Measurements from ENCODE around the gene KCNQ5.

KCNQ5 gene

GRCh38 chr6:72755752-72756151 lies 133.9 kb downstream of the KCNQ5 start:
- H3K4me3 ChIP-seq (ENCODE audit: low read length): no peak overlapping the region
- TF ChIP-seq, protein P1, sequence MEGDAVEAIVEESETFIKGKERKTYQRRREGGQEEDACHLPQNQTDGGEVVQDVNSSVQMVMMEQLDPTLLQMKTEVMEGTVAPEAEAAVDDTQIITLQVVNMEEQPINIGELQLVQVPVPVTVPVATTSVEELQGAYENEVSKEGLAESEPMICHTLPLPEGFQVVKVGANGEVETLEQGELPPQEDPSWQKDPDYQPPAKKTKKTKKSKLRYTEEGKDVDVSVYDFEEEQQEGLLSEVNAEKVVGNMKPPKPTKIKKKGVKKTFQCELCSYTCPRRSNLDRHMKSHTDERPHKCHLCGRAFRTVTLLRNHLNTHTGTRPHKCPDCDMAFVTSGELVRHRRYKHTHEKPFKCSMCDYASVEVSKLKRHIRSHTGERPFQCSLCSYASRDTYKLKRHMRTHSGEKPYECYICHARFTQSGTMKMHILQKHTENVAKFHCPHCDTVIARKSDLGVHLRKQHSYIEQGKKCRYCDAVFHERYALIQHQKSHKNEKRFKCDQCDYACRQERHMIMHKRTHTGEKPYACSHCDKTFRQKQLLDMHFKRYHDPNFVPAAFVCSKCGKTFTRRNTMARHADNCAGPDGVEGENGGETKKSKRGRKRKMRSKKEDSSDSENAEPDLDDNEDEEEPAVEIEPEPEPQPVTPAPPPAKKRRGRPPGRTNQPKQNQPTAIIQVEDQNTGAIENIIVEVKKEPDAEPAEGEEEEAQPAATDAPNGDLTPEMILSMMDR (conservative IDR thresholded peaks at IDR 0.05; ENCODE audit: low read length): no peak
- DNase-seq (ENCODE audit: low read depth): no peak

GRCh38 chr6:72757048-72757447 lies 135.2 kb downstream of the KCNQ5 start:
- TF ChIP-seq, protein P1 (conservative IDR thresholded peaks at IDR 0.05; ENCODE audit: low read length): no peak
- no peak for DNase-seq (ENCODE audit: low read depth)
- H3K4me3 ChIP-seq (ENCODE audit: low read length): no peak overlapping the region

DNA sequence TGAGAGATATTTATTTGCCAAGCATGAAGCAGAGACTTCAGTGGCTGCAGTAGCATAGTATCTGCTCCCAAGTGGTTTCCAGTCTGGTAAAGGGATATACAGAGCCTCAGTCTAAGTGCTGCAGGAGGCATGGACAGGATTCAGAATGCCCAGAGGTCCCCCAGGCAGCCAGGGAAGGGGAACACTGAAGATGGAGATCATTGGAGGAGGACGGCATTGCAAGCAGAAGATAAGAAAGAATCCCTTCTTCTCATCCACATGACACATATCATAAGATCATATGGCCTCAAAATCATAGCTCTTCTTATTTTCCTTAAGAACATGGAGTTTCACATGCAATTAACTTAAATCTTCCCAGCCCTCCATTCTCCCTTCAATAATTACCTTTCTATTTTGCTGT lies 136.1 kb downstream of the KCNQ5 start:
- TF ChIP-seq, protein P1 (conservative IDR thresholded peaks at IDR 0.05; ENCODE audit: low read length): no peak
- no peak for DNase-seq (ENCODE audit: low read depth)
- no peak overlapping the region for H3K4me3 ChIP-seq (ENCODE audit: low read length)

- no peak overlapping the region for H3K4me3 ChIP-seq (ENCODE audit: low read length)
- DNase-seq (ENCODE audit: low read depth): no peak
- TF ChIP-seq, protein P1 (conservative IDR thresholded peaks at IDR 0.05; ENCODE audit: low read length): no peak
Measured at GRCh38 chr6:72758901-72759300, 137.0 kb downstream of the KCNQ5 start.

- no peak overlapping the region for H3K4me3 ChIP-seq (ENCODE audit: low read length)
- TF ChIP-seq, protein P1 (conservative IDR thresholded peaks at IDR 0.05; ENCODE audit: low read length): no peak
- DNase-seq (ENCODE audit: low read depth): no peak
Measured at GRCh38 chr6:72760114-72760793, 138.4 kb downstream of the KCNQ5 start.

DNA sequence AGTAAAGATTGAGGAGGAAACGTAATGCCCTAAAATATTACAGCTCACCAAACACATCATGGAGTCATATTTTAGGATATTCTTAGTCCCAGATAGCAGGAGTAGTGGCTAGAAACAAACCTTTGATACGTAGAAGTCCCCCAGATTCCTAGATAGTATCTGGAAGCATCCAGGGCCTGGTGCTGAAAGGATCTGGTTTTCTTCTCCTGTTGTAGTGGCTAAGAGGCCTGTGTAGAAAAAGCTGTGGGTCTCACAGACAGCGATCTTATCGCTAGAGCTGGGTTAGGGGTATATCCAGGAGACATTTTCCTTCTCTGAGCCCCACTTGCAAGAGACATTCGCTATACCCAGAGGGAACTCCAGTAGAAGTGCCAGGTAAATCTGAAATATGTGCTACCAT lies 139.9 kb downstream of the KCNQ5 start:
- no peak overlapping the region for H3K4me3 ChIP-seq (ENCODE audit: low read length)
- DNase-seq (ENCODE audit: low read depth): no peak
- TF ChIP-seq, protein P1 (conservative IDR thresholded peaks at IDR 0.05; ENCODE audit: low read length): no peak

- TF ChIP-seq, protein P1 (conservative IDR thresholded peaks at IDR 0.05; ENCODE audit: low read length): no peak
- no peak overlapping the region for H3K4me3 ChIP-seq (ENCODE audit: low read length)
- no peak for DNase-seq (ENCODE audit: low read depth)
Measured at GRCh38 chr6:72769459-72770125, 147.7 kb downstream of the KCNQ5 start.
